T-helper 17 cell (primary cell): ENCODE results near the gene PTCRA. TPM values are rescaled to one million over a fixed set of nuclear protein-coding genes. Genes with fewer than 3 reads are reported as not detected.

Experiments
- ATAC-seq: fragments of 150-1000 bp; cut with Tn5 transposase; 2 replicates; pipeline ENCODE4 v1.10.0; 2021; ENCODE audit warnings: mild to moderate bottlenecking, moderate library complexity
- DNase-seq, 3 donors: peaks; one replicate each; pipeline versions ENCODE4 v3.0.0 to v3.0.0-alpha.2; 2020 to 2021
- H3K9me3 ChIP-seq: one replicate; pipeline ENCODE4 v1.7.0; 2013; ENCODE audit warnings: low read length, mild to moderate bottlenecking; ENCODE audit not compliant: control insufficient read depth, poor library complexity, severe bottlenecking
- H3K27ac Mint-ChIP-seq: one replicate; pipeline ENCODE4 v1.8.0; 2022; ENCODE audit warnings: mild to moderate bottlenecking, moderate library complexity, mixed read lengths
- H3K27me3 Mint-ChIP-seq: one replicate; pipeline ENCODE4 v1.8.0; 2022; ENCODE audit warnings: mixed read lengths
- H3K36me3 Mint-ChIP-seq: one replicate; pipeline ENCODE4 v1.8.0; 2022; ENCODE audit warnings: low read depth, mixed read lengths
- H3K4me1 Mint-ChIP-seq: one replicate; pipeline ENCODE4 v1.8.0; 2022; ENCODE audit warnings: mild to moderate bottlenecking, mixed read lengths
- H3K4me3 Mint-ChIP-seq: one replicate; pipeline ENCODE4 v1.8.0; 2022; ENCODE audit warnings: mild to moderate bottlenecking, moderate library complexity, mixed read lengths
- total RNA-seq, 4 donors: library from RNA in 2 of 4; stranded (reverse) in 2 of 4; gene quantifications; one replicate each; pipeline ENCODE4 v1.2.3 and lab custom pipeline; 2022 to 2026

PTCRA gene
- total RNA-seq, 2 donors from 2014 or later: 1.8 to 35.0 TPM

GRCh38 chr6:42962502-42963178 is 46.8 kb downstream of the PTCRA start:
- no peak overlapping the region for H3K27ac Mint-ChIP-seq
- H3K27me3 Mint-ChIP-seq: no peaks in the 10 kb centered on the region
- ATAC-seq (no peak), DNase-seq (no peak)
- H3K36me3 Mint-ChIP-seq: peaks cover 2% of the 10 kb centered on the region
- no peaks in the 10 kb centered on the region for H3K9me3 ChIP-seq
- no peak overlapping the region for H3K4me3 Mint-ChIP-seq
- peaks cover 17% of the 10 kb centered on the region for H3K4me1 Mint-ChIP-seq

- Mint-ChIP-seq H3K27ac (no peak overlapping the region), H3K36me3 (peaks cover 2% of the 10 kb centered on the region), H3K4me1 (peaks cover 17% of the 10 kb centered on the region), H3K27me3 (no peaks in the 10 kb centered on the region), H3K4me3 (no peak overlapping the region)
- DNase-seq (no peak), ATAC-seq (no peak)
- H3K9me3 ChIP-seq: no peaks in the 10 kb centered on the region
These were observed 47.5 kb downstream of the PTCRA start for GRCh38 chr6:42963179-42963854.

- H3K4me3 Mint-ChIP-seq: no peak overlapping the region
These were observed 48.2 kb downstream of the PTCRA start for GRCh38 chr6:42963855-42964605.

GRCh38 chr6:42966571-42966970 is 50.7 kb downstream of the PTCRA start:
- Mint-ChIP-seq H3K27ac (no peak overlapping the region), H3K36me3 (peaks cover 2% of the 10 kb centered on the region), H3K4me1 (peaks cover 5% of the 10 kb centered on the region), H3K4me3 (no peak overlapping the region), H3K27me3 (no peaks in the 10 kb centered on the region)
- H3K9me3 ChIP-seq: no peaks in the 10 kb centered on the region
- ATAC-seq (no peak), DNase-seq (no peak)

More at GRCh38 chr6:42963855-42964605, 48.2 kb downstream of the PTCRA start:
- no peaks in the 10 kb centered on the region for H3K9me3 ChIP-seq
- peaks cover 2% of the 10 kb centered on the region for H3K36me3 Mint-ChIP-seq
- no peaks in the 10 kb centered on the region for H3K27me3 Mint-ChIP-seq
- ATAC-seq: peak; percentile 47
- H3K4me1 Mint-ChIP-seq: peaks cover 18% of the 10 kb centered on the region
- H3K27ac Mint-ChIP-seq: no peak overlapping the region
- DNase-seq: no peak

GRCh38 chr6:42967228-42967627 is 51.4 kb downstream of the PTCRA start:
- H3K9me3 ChIP-seq: no peaks in the 10 kb centered on the region
- no peaks in the 10 kb centered on the region for H3K27me3 Mint-ChIP-seq
- no peak for DNase-seq
- no peak for ATAC-seq
- peaks cover 2% of the 10 kb centered on the region for H3K36me3 Mint-ChIP-seq
- H3K4me1 Mint-ChIP-seq: peaks cover 5% of the 10 kb centered on the region
- H3K4me3 Mint-ChIP-seq: no peak overlapping the region
- no peak overlapping the region for H3K27ac Mint-ChIP-seq

GRCh38 chr6:42968126-42968701 is 52.4 kb downstream of the PTCRA start:
- H3K9me3 ChIP-seq: no peaks in the 10 kb centered on the region
- Mint-ChIP-seq H3K4me3 (no peak overlapping the region), H3K27me3 (no peaks in the 10 kb centered on the region), H3K27ac (no peak overlapping the region), H3K4me1 (peaks cover 5% of the 10 kb centered on the region), H3K36me3 (no peaks in the 10 kb centered on the region)
- no peak for DNase-seq
- ATAC-seq: no peak

- no peaks in the 10 kb centered on the region for H3K27me3 Mint-ChIP-seq
- no peak for DNase-seq
- H3K27ac Mint-ChIP-seq: no peak overlapping the region
- ATAC-seq: no peak
- no peak overlapping the region for H3K4me3 Mint-ChIP-seq
- H3K9me3 ChIP-seq: no peaks in the 10 kb centered on the region
- H3K36me3 Mint-ChIP-seq: no peaks in the 10 kb centered on the region
- H3K4me1 Mint-ChIP-seq: peaks cover 5% of the 10 kb centered on the region
These were observed 52.9 kb downstream of the PTCRA start for GRCh38 chr6:42968783-42969182.

GRCh38 chr6:42969431-42969830 is 53.6 kb downstream of the PTCRA start:
- no peak for DNase-seq
- H3K36me3 Mint-ChIP-seq: no peaks in the 10 kb centered on the region
- ATAC-seq: no peak
- no peaks in the 10 kb centered on the region for H3K27me3 Mint-ChIP-seq
- peaks cover 5% of the 10 kb centered on the region for H3K4me1 Mint-ChIP-seq
- no peaks in the 10 kb centered on the region for H3K9me3 ChIP-seq
- no peak overlapping the region for H3K27ac Mint-ChIP-seq
- no peak overlapping the region for H3K4me3 Mint-ChIP-seq

GRCh38 chr6:42969934-42970333 is 54.1 kb downstream of the PTCRA start:
- H3K27me3 Mint-ChIP-seq: no peaks in the 10 kb centered on the region
- peaks cover 5% of the 10 kb centered on the region for H3K4me1 Mint-ChIP-seq
- ATAC-seq (no peak), DNase-seq (no peak)
- no peaks in the 10 kb centered on the region for H3K36me3 Mint-ChIP-seq
- H3K4me3 Mint-ChIP-seq: no peak overlapping the region
- no peak overlapping the region for H3K27ac Mint-ChIP-seq
- H3K9me3 ChIP-seq: no peaks in the 10 kb centered on the region

- H3K4me3 Mint-ChIP-seq: no peak overlapping the region
- DNase-seq: no peak
- peak overlapping the region; percentile 56 for H3K27ac Mint-ChIP-seq
- no peaks in the 10 kb centered on the region for H3K9me3 ChIP-seq
- H3K27me3 Mint-ChIP-seq: no peaks in the 10 kb centered on the region
- no peak for ATAC-seq
- peaks cover 2% of the 10 kb centered on the region for H3K4me1 Mint-ChIP-seq
- no peaks in the 10 kb centered on the region for H3K36me3 Mint-ChIP-seq
These were observed 55.2 kb downstream of the PTCRA start for GRCh38 chr6:42970871-42971612.

GRCh38 chr6:42971746-42972327 is 56.0 kb downstream of the PTCRA start:
- Mint-ChIP-seq H3K36me3 (peaks cover under 1% of the 10 kb centered on the region), H3K4me1 (peaks cover 4% of the 10 kb centered on the region), H3K27ac (peak overlapping the region; percentile 56), H3K4me3 (no peak overlapping the region), H3K27me3 (no peaks in the 10 kb centered on the region)
- no peaks in the 10 kb centered on the region for H3K9me3 ChIP-seq
- ATAC-seq: no peak
- DNase-seq: no peak

GRCh38 chr6:42973926-42974325 is 58.1 kb downstream of the PTCRA start:
- DNase-seq (no peak), ATAC-seq (no peak)
- H3K36me3 Mint-ChIP-seq: peaks cover 2% of the 10 kb centered on the region
- no peaks in the 10 kb centered on the region for H3K27me3 Mint-ChIP-seq
- no peaks in the 10 kb centered on the region for H3K9me3 ChIP-seq
- H3K4me1 Mint-ChIP-seq: peaks cover 12% of the 10 kb centered on the region
- no peak overlapping the region for H3K4me3 Mint-ChIP-seq
- no peak overlapping the region for H3K27ac Mint-ChIP-seq
